GM06990 (cell line): ENCODE results near the gene POM121C.
A peak's percentile ranks its signal among the peaks of the same experiment; 100 is the strongest.
"Not testable (repeated sequence)": the region's sequence is repeated elsewhere in the genome, so short reads cannot be mapped to it uniquely, and the experiment has no call there.

Experiments used
- DNase-seq: peaks from one replicate; pipeline ENCODE4 v3.0.0-alpha.2; 2011; ENCODE audit not compliant: insufficient read length; ENCODE audit errors: extremely low read depth
- H3K27me3 ChIP-seq: replicated peaks from 2 replicates; pipeline ENCODE4 v1.6.0; 2011; ENCODE audit warnings: low read length; ENCODE audit not compliant: control insufficient read depth, insufficient read depth
- H3K36me3 ChIP-seq: 2 replicates; pipeline ENCODE4 v1.5.1; 2011; ENCODE audit warnings: low read length; ENCODE audit not compliant: control insufficient read depth, insufficient read depth
- H3K4me3 ChIP-seq: replicated peaks from 2 replicates; pipeline ENCODE4 v1.5.1; 2011; ENCODE audit warnings: low read depth, mild to moderate bottlenecking, control low read depth, low read length

POM121C gene

DNA sequence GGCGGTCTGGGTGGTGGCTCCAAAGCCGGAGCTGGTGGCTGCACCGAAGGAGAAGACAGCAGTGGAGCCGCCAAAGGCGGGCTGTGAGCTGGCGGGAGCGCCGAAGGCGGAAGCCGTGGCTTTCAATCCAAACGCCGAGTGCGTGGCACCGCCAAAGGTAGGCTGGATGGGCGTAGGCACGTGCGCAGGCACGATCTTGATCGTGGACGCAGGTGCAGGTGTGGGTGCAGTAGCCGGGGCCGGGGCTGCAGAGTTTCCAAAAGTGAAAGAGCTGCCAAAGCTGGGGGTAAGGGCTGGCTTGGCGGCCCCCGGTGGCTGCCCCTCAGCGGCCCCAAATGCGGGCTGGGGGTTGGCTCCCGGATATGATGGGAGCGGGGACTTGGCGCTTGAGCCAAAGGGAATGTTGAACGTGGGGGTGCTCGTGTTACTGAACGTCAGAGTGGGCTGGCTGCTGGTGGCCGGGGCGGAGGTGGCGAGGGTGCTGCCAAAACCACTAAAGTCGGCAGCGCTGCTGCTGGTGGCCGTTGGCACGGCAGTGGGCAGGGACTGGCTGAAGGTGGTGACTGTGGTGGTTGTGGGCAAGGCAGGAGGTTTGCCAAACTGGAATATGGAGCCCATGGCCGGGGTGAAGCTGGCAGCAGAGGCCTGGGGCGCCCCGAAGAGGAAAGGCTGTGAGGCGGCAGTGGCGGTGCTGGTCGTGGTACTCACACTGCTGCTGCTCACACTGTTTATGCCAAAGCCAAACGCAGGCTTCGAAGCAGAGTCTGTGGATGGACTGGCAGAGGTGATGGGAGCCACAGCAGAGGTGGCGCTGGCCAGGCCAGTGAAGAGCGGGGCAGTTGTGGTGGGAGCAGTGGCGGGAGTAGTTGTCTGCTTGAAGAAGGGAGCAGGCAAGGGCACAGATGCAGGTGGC lies 64.0 kb downstream of the POM121C start:
- not testable (repeated sequence) for H3K27me3 ChIP-seq, DNase-seq, H3K36me3 ChIP-seq, H3K4me3 ChIP-seq

DNA sequence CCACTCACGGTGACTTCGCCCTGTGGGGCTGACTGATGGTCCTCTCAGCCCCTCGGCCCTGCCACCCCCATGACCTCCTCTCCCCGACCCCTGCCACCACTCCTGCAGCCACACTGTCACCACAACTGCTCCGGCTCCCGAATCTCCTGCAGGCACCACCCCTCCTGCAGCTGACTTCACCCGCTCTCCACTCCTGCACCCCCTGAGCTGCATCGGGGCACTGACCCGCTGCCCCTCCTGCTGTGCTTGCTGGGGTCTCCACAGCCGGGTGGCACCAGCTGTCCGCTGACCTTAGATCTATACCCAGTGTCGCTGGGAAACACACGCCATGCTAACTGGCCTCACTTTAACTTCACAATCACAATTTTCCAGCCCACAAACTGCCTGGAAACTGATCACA lies 65.9 kb downstream of the POM121C start:
- not testable (repeated sequence) for DNase-seq, H3K4me3 ChIP-seq, H3K27me3 ChIP-seq, H3K36me3 ChIP-seq

DNA sequence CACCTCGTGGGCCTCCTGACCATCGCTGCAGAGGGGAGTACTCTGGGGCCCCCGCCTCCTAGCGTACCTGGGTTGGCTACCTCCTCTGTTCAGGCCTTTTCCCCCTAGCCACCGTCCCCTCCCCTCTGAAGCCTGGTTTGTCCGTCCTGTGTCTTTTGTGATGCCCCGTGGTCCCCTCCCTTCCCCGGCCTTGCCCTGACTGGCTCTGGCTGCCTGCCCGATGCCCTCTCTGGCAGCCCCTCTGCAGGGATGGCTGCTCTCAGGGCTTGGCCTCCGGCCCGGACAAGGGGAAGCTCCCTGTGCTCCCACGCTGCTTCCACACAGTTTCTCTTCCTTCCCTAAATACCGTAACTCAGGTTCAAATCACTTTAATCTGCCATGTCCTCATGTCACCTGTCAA lies 66.4 kb downstream of the POM121C start:
- H3K27me3 ChIP-seq, DNase-seq, H3K4me3 ChIP-seq, H3K36me3 ChIP-seq: not testable (repeated sequence)

DNA sequence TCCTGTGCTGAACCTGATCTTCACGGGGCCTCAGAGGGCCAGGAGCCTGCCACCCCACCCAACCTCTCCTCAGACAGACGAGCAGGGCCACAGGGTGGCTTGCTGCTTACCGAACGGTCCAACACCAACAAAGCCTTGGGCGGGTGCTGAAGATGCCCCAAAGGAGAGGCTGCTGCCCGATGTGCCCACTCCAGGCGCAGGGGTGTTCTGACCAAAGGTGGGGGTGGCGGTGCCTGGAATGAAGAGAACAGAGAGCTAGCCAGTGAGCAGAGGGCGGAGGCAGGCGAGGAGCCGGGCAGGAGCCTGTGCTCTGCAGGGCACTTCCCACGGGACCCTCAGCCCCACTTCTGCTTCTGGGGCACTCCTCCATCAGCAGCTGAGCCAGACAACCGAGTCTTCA lies 66.9 kb downstream of the POM121C start:
- not testable (repeated sequence) for DNase-seq, H3K36me3 ChIP-seq

DNA sequence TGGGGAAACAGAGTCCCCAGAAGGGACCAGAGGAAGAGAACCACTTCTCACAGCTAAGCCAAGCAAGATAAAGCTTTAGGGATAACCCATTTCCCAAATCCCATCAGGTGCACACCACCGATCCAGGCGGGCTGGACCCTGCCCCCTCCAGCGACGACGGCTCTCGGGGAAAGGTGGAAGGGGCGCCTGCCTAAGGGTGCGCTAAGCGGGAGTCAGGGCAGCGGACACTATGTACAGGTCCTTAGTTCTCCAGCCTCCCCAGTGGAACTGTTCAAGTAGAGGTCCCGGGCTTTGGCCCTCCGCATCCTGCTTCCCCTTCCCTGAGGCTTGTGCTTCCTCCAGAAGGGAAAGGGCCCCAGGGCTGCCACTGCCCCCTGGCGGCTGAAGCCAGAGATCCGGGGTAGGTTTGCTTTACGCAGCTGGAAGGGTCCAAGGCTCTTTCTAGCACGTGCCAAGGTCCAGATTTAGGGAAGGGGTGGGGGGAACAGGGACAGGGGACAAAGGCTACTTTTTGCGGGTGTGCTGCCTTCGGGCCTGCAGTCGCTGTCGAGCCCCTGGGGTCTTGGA lies 67.7 kb downstream of the POM121C start:
- H3K4me3 ChIP-seq, DNase-seq, H3K27me3 ChIP-seq, H3K36me3 ChIP-seq: not testable (repeated sequence)

More for the DNA sequence above, 66.9 kb downstream of the POM121C start:
- H3K4me3 ChIP-seq, H3K27me3 ChIP-seq: not testable (repeated sequence)

DNA sequence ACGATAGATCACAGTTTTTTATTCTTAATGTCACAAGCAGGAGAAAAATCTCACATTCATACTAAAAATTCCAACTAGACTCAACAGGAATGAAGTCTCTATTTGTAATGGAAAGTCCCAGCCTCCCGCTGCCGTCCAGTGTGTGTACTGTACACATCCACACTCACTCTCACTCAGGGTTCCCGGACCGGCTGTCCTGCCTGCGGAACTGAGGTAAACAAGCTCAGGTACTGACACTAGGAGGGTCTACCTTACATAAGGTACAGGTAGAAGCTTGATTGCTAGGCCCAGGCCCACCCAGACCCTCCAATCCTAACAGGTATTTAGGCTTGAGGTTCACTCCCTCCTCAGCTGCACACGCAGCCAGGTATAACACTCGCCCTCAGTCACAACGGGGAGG lies 69.3 kb downstream of the POM121C start:
- not testable (repeated sequence) for H3K4me3 ChIP-seq, H3K27me3 ChIP-seq, DNase-seq, H3K36me3 ChIP-seq

DNA sequence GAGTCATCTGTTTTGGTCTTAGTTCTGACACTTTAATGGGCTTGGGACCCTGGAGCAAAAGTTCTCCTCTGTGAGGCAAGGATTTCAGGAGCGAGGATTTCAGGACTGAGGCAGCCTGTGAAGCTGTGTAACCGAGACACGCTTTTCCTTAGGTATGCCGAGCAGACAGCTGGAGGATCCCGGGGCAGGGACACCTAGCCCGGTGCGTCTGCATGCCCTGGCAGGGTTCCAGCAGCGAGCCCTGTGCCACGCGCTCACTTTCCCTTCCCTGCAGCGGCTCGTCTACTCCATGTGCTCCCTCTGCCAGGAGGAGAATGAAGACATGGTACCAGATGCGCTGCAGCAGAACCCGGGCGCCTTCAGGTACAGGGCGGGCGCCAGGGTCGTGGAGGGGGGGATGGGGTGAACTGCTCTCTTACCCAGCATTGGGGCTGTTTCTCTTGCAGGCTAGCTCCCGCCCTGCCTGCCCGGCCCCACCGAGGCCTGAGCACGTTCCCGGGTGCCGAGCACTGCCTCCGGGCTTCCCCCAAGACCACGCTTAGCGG lies 70.2 kb downstream of the POM121C start:
- H3K4me3 ChIP-seq, H3K36me3 ChIP-seq, H3K27me3 ChIP-seq, DNase-seq: not testable (repeated sequence)

DNA sequence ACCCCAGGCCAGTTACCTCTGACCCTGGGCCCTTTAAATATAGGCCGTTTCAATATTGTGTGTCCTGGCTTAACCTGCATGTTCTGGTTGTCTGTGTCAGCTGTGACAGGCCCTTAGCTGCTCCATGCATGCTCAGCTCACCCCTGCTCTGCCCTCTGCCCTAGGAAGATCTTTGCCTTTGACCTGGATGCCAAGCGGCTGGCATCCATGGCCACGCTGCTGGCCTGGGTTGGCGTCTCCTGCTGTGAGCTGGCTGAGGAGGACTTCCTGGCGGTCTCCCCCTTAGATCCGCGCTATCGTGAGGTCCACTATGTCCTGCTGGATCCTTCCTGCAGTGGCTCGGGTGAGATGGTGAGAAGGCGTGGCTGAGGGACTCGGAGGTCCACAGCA lies 70.7 kb downstream of the POM121C start:
- H3K36me3 ChIP-seq, H3K4me3 ChIP-seq, DNase-seq, H3K27me3 ChIP-seq: not testable (repeated sequence)

DNA sequence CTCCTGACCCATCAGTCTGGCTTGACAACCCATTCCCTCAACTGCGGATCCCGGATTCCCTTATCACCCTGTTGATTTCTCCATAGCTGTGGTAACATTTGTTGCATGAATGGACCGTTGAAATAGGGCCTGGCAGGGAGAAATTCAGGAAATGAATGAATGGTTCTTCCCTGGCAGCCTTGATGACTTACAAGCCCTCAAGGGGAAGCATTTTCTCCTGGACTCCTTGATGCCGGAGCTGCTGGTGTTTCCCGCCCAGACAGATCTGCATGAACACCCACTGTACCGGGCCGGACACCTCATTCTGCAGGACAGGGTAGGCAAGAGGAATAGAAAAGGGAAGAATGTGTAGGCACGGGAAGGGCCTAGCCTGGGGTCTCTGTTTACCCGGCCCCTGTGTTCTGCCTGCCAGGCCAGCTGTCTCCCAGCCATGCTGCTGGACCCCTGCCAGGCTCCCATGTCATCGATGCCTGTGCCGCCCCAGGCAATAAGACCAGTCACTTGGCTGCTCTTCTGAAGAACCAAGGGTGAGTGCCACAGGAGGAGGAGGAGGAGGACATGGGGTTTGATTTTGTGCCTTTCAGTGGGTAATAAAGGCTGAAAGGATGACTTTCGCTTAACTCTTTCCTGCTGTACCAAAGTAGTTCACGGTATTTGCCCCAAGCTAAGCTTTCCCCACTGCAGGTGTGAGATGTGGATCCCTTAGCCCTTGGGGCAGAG lies 71.2 kb downstream of the POM121C start:
- not testable (repeated sequence) for DNase-seq, H3K27me3 ChIP-seq, H3K4me3 ChIP-seq, H3K36me3 ChIP-seq

DNA sequence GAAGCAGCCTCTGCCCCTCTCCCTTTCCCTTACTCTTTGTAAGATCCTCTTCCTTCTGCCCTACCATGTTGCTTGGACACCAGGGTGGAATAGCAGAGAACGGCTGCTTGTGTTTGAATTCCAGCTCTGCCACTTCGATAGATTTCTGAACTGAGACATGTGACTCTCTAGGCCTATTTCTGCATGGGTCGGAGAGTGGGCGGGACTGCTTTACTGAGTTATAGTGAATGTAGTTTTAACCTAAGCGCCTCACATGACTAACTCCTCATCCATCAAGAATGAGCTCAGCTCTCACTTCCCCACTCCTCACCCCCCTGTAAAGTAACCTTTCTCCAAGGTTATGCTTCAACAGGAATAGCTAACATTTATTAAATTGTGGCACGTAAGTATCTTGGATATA lies 71.9 kb downstream of the POM121C start:
- not testable (repeated sequence) for H3K4me3 ChIP-seq, H3K36me3 ChIP-seq, DNase-seq, H3K27me3 ChIP-seq

DNA sequence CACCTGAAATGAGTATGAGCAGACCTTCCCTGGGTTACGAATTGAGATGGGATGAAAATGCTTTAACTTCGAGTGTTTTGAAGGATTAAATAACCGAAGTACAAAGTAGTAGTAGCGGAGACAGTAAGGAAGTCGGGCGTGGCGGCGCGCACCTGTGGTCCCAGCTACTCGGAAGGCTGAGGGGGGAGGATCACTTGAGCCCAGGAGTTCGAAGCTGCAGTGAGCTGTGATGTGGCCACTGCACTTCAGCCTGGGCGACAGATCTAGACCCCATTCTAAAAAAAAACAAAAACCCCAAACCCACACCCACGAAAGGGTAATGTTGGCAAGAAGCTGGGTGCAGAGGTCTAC lies 75.3 kb downstream of the POM121C start:
- not testable (repeated sequence) for H3K4me3 ChIP-seq, H3K36me3 ChIP-seq, H3K27me3 ChIP-seq, DNase-seq

DNA sequence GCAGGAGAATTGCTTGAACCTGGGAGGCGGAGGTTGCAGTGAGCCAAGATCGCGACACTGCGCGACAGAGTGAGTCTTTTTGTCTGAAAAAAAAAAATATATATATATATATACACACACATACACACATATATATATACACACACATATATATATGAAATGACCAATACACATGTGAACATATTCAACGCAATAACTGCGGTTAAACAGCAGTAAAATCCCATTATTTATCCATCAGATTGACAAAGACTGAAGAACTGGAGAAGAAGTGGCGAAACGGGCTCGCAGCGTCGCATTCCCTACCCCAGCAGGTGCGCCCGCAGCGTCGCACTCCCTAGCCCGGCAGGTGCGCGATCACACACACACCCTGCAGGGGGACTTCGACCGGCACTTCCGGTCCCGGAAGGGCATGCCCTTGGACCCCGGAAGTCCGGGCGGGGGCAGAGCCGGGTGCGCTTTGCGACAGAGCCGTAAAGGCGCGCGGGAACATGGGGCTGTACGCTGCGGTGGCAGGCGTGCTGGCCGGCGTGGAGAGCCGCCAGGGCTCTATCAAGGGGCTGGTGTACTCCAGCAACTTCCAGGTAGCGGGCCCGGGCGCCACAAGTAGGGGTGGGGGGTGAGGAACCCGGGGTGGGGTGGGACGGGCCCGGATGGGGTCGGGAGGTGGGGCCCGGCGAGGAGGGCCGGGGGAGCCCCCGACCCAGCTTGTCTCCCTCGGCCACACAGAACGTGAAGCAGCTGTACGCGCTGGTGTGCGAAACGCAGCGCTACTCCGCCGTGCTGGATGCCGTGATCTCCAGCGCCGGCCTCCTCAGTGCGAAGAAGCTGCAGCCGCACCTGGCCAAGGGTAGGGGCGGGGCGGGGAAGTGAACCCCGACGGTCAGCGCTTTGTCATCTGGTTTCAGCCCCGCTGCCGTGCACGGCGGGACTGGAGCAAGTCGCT lies 75.9 kb downstream of the POM121C start:
- not testable (repeated sequence) for H3K36me3 ChIP-seq, DNase-seq, H3K27me3 ChIP-seq
- H3K4me3 ChIP-seq, result peak overlapping the region; percentile 44

DNA sequence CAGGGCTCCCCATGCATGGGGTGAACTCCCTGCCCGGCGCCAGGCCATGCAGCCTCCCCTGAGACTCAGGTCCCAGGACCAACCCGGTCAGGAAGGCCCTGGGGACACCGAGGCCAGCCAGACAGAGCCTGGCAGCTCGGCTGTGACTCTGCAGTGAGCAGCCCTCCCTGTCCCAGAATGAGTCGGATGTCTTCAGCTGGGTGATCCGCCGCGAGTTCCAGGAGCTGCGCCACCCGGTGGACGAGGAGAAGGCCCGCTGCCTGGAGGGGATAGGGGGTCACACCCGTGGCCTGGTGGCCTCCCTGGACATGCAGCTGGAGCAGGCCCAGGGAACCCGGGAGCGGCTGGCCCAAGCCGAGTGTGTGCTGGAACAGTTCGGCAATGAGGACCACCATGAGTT lies 81.4 kb downstream of the POM121C start:
- H3K27me3 ChIP-seq, H3K36me3 ChIP-seq, DNase-seq, H3K4me3 ChIP-seq: not testable (repeated sequence)
